GM19193 (cell line): ENCODE measurements around the gene MAP3K5.
A peak's percentile ranks its signal among the peaks of the same experiment; 100 is the strongest.

Experiments
- POLR2A ChIP-seq: IDR thresholded peaks from 4 replicates; pipeline ENCODE4 v1.6.1; 2011; ENCODE audit not compliant: insufficient read depth, insufficient read length; ENCODE audit errors: extremely low read depth

MAP3K5 gene

GRCh38 chr6:136763716-136764516 lies 28.4 kb downstream of the MAP3K5 start:
- TF ChIP-seq POLR2A: no peak

GRCh38 chr6:136763255-136763654 lies 29.0 kb downstream of the MAP3K5 start:
- TF ChIP-seq POLR2A: no peak

- no peak for TF ChIP-seq POLR2A
Measured at GRCh38 chr6:136762022-136762975, 30.0 kb downstream of the MAP3K5 start.

GRCh38 chr6:136761227-136761922 lies 30.9 kb downstream of the MAP3K5 start:
- peak; percentile 23 for TF ChIP-seq POLR2A

- no peak for TF ChIP-seq POLR2A
Measured at GRCh38 chr6:136757150-136757549, 35.1 kb downstream of the MAP3K5 start.

- no peak for TF ChIP-seq POLR2A
Measured at GRCh38 chr6:136754820-136755219, 37.5 kb downstream of the MAP3K5 start.

- TF ChIP-seq POLR2A: no peak
Measured at GRCh38 chr6:136753624-136754023, 38.7 kb downstream of the MAP3K5 start.

- no peak for TF ChIP-seq POLR2A
Measured at GRCh38 chr6:136752554-136752953, 39.7 kb downstream of the MAP3K5 start.

GRCh38 chr6:136751991-136752390 lies 40.3 kb downstream of the MAP3K5 start:
- TF ChIP-seq POLR2A: no peak

- no peak for TF ChIP-seq POLR2A
Measured at GRCh38 chr6:136751522-136751956, 40.7 kb downstream of the MAP3K5 start.

GRCh38 chr6:136750696-136751521 lies 41.4 kb downstream of the MAP3K5 start:
- TF ChIP-seq POLR2A: no peak

- TF ChIP-seq POLR2A: no peak
Measured at GRCh38 chr6:136749359-136749997, 42.8 kb downstream of the MAP3K5 start.

- TF ChIP-seq POLR2A: no peak
Measured at GRCh38 chr6:136747507-136747906, 44.8 kb downstream of the MAP3K5 start.

- no peak for TF ChIP-seq POLR2A
Measured at GRCh38 chr6:136745300-136745699, 47.0 kb downstream of the MAP3K5 start.
